PC-9 (cell line): ENCODE measurements around the gene SEC22A. TPM values are rescaled to one million over a fixed set of nuclear protein-coding genes. Genes with fewer than 3 reads are reported as not detected.

Experiments
- BruUV-seq: library from RNA; stranded (reverse); fragments of 400-500 nt; replicated peaks from 2 replicates; lab custom pipeline; 2021; lab: Mats Ljungman, UMichigan
- CTCF ChIA-PET: fragments of 300-600 bp; sonication (Branson Sonifier 250); formaldehyde crosslinking; loops from one replicate; lab custom pipeline; 2022; ENCODE audit warnings: antibody characterized with exemption; lab: Charles Lee
- POLR2A ChIA-PET: fragments of 300-600 bp; sonication (Branson Sonifier 250); formaldehyde crosslinking; loops from one replicate; lab custom pipeline; 2022; ENCODE audit warnings: antibody characterized with exemption; ENCODE audit not compliant: unreplicated experiment; lab: Charles Lee
- DNase-seq, 2 experiments: peaks; one replicate each; pipeline versions ENCODE4 v3.0.0 to v3.0.0-alpha.2; 2015 to 2022; ENCODE audit warnings: mixed read lengths in 1 of 2
- H2AFZ ChIP-seq: fragments of 200-600 bp; sonication (generic); 2 replicates; pipeline ENCODE4 v1.8.1; 2017; ENCODE audit warnings: antibody characterized with exemption
- H3F3A ChIP-seq: fragments of 200-600 bp; sonication (generic); 2 replicates; pipeline ENCODE4 v1.8.1; 2017; ENCODE audit warnings: antibody characterized with exemption, mild to moderate bottlenecking, low read depth; ENCODE audit not compliant: insufficient read depth
- H3K27ac ChIP-seq: fragments of 200-600 bp; sonication (generic); 2 replicates; pipeline ENCODE4 v1.6.1; 2016; ENCODE audit warnings: mixed run types
- H3K27me3 ChIP-seq: fragments of 200-600 bp; sonication (generic); 2 replicates; pipeline ENCODE4 v1.6.1; 2016; ENCODE audit warnings: low read depth, mixed run types; ENCODE audit not compliant: insufficient read depth
- H3K36me3 ChIP-seq: fragments of 200-600 bp; sonication (generic); 2 replicates; pipeline ENCODE4 v1.6.1; 2016; ENCODE audit warnings: low read depth, mixed run types
- H3K4me1 ChIP-seq: fragments of 200-600 bp; sonication (generic); replicated peaks from 2 replicates; pipeline ENCODE4 v1.6.1; 2016; ENCODE audit warnings: mixed run types; ENCODE audit not compliant: insufficient read depth
- H3K4me2 ChIP-seq: fragments of 200-600 bp; sonication (generic); 2 replicates; pipeline ENCODE4 v1.6.1; 2017; ENCODE audit warnings: mixed run types
- H3K4me3 ChIP-seq: fragments of 200-600 bp; sonication (generic); 2 replicates; pipeline ENCODE4 v1.6.1; 2016; ENCODE audit warnings: mixed run types
- H3K79me2 ChIP-seq: fragments of 200-600 bp; sonication (generic); 2 replicates; pipeline ENCODE4 v1.6.1; 2017; ENCODE audit warnings: low read depth, mixed run types
- H3K9me2 ChIP-seq: fragments of 200-600 bp; sonication (generic); 2 replicates; pipeline ENCODE4 v1.8.1; 2017; ENCODE audit warnings: mild to moderate bottlenecking; ENCODE audit not compliant: insufficient read depth
- H3K9me3 ChIP-seq: fragments of 200-600 bp; sonication (generic); 2 replicates; pipeline ENCODE4 v1.8.1; 2016; ENCODE audit warnings: low read depth; ENCODE audit not compliant: insufficient read depth
- H4K20me1 ChIP-seq: fragments of 200-600 bp; sonication (generic); 2 replicates; pipeline ENCODE4 v1.8.1; 2017; ENCODE audit not compliant: insufficient read depth
- EZH2 ChIP-seq: fragments of 200-600 bp; sonication (generic); IDR thresholded peaks from 2 replicates; pipeline ENCODE4 v1.8.0; 2017; ENCODE audit warnings: antibody characterized with exemption, low read depth
- intact Hi-C: fragments of 100-400 bp; cut with micrococcal nuclease; formaldehyde crosslinking; loops from one replicate; pipeline ENCODE4 v1.10.0; 2022; ENCODE audit not compliant: unreplicated experiment
- total RNA-seq: library from RNA; stranded (reverse); gene quantifications from 2 replicates; pipeline ENCODE4 v1.2.3, GENCODE V29; 2021
- TF ChIP-seq, protein P1 (sequence below): fragments of 200-600 bp; sonication (generic); conservative IDR thresholded peaks from 2 replicates; pipeline ENCODE4 v1.6.1; 2017; ENCODE audit warnings: mixed run types, antibody characterized with exemption, mild to moderate bottlenecking, moderate library complexity

SEC22A gene
- total RNA-seq, 1 experiment from 2014 or later = 20.2 TPM

DNA sequence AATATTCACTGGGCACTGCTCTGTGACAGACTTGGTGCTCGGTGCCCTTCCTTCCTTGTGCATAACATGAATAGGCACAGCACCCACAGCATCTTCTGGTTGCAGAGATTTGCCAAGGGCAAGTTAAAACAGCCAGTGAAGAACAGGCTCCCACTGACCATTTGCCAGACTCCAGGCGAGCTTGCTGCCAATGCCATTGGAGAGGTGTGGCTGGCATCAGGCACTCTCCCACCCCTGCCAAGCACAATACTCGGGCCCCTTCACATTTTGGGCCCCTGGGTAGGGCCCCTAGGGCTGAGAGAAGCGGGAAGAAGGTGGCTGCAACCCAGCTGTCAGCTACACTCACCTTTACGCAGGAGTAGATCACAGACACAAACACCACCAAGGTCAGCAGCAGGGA, 112.1 kb downstream of the SEC22A start:
- no peaks in the 10 kb centered on the region for H3K9me3 ChIP-seq
- H2AFZ ChIP-seq = no peak overlapping the region
- no peak overlapping the region for H3K4me2 ChIP-seq
- H3F3A ChIP-seq = no peaks in the 10 kb centered on the region
- H3K36me3 ChIP-seq = no peaks in the 10 kb centered on the region
- H3K9me2 ChIP-seq = no peaks in the 10 kb centered on the region
- no peak for DNase-seq
- BruUV-seq = no TSS peak
- no peaks in the 10 kb centered on the region for H3K4me1 ChIP-seq
- H3K4me3 ChIP-seq = no peak overlapping the region
- no peaks in the 10 kb centered on the region for H3K79me2 ChIP-seq
- H3K27ac ChIP-seq = no peak overlapping the region
- TF ChIP-seq EZH2 = no peak
- TF ChIP-seq, protein P1, sequence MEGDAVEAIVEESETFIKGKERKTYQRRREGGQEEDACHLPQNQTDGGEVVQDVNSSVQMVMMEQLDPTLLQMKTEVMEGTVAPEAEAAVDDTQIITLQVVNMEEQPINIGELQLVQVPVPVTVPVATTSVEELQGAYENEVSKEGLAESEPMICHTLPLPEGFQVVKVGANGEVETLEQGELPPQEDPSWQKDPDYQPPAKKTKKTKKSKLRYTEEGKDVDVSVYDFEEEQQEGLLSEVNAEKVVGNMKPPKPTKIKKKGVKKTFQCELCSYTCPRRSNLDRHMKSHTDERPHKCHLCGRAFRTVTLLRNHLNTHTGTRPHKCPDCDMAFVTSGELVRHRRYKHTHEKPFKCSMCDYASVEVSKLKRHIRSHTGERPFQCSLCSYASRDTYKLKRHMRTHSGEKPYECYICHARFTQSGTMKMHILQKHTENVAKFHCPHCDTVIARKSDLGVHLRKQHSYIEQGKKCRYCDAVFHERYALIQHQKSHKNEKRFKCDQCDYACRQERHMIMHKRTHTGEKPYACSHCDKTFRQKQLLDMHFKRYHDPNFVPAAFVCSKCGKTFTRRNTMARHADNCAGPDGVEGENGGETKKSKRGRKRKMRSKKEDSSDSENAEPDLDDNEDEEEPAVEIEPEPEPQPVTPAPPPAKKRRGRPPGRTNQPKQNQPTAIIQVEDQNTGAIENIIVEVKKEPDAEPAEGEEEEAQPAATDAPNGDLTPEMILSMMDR = no peak
- H4K20me1 ChIP-seq = no peaks in the 10 kb centered on the region
- intact Hi-C loops = no loop called here
- ChIA-PET POLR2A (no interaction called here), CTCF (no interaction called here)
- no peaks in the 10 kb centered on the region for H3K27me3 ChIP-seq

DNA sequence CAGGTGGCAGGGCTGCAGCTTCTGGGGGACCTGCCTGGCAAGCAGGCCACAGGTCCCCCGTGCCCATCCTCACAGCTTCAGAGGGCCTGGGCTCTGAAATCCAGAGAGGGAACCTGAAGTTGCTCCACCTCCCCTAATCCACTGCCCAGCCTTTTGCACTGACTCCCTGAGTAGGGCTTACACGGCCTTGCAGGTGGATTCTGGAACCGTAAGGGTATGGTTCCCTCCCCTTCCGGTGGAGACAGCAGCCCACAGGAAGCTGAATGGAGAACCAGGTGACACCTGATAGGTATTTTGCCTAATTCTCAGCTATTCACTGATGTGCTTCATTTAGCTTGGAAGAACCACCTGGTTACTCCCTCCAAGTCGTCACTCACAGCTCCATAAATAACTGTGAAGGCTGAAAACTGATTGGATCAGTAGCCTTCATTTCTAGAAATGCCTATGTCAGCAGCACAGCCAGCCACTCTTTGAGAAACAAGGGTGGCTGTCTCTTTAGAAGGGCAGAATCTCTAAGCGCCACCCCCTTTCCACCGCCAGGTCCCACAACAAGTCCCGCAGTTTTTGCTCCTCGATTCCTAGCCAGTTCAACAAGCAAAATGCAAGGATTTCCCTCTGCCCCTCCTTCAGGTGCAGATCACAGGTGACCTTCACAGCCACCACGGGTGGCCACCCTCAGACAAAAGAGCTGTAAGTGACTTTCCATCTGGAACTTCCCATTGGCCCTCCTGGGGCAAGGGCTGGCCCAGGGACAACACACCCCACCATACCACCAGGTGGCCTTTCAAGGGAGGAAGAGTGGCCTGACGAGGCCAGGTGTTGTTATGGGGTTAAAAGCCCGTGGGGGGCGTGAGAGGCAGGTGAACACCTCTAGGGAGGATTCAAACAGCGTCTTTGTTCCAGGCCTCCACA, 112.9 kb downstream of the SEC22A start:
- DNase-seq = peak in 1 of 2 experiments; percentile 24

DNA sequence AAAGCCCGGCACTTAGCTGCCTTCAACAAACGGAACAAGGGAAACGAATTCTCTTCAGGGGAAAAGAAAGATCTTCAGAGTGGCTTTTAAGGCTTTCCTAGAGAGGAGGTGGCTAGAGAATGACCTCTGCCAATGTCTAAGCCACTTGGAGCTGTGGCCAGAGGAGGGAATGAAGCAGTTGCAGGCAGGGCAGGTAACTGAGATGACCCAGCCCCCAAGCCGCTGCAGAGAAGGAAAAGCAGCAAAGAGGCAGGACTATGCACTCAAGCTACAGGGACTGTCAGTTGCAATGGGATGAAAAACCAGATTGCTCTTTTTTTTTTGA, 113.5 kb downstream of the SEC22A start:
- CTCF ChIA-PET = no interaction called here
- intact Hi-C loops = no loop called here

More for the DNA sequence above, 112.9 kb downstream of the SEC22A start:
- POLR2A ChIA-PET = no interaction called here
- Histone ChIP-seq H3K4me2 (no peak overlapping the region), H2AFZ (no peak overlapping the region), H3K27me3 (no peaks in the 10 kb centered on the region), H3K9me2 (no peaks in the 10 kb centered on the region), H3K4me3 (no peak overlapping the region), H4K20me1 (no peaks in the 10 kb centered on the region), H3K36me3 (no peaks in the 10 kb centered on the region), H3K79me2 (no peaks in the 10 kb centered on the region), H3K4me1 (no peaks in the 10 kb centered on the region), H3K9me3 (no peaks in the 10 kb centered on the region), H3F3A (no peaks in the 10 kb centered on the region), H3K27ac (no peak overlapping the region)
- intact Hi-C loops = no loop called here
- CTCF ChIA-PET = no interaction called here
- no TSS peak for BruUV-seq
- TF ChIP-seq EZH2 = no peak
- TF ChIP-seq, protein P1 = no peak

More for the DNA sequence above, 113.5 kb downstream of the SEC22A start:
- Histone ChIP-seq H2AFZ (no peak overlapping the region), H3F3A (no peaks in the 10 kb centered on the region), H3K36me3 (no peaks in the 10 kb centered on the region), H3K9me2 (no peaks in the 10 kb centered on the region), H3K4me3 (no peak overlapping the region), H4K20me1 (no peaks in the 10 kb centered on the region), H3K9me3 (no peaks in the 10 kb centered on the region), H3K27ac (no peak overlapping the region), H3K4me2 (no peak overlapping the region), H3K79me2 (no peaks in the 10 kb centered on the region), H3K4me1 (no peaks in the 10 kb centered on the region), H3K27me3 (no peaks in the 10 kb centered on the region)
- no TSS peak for BruUV-seq
- TF ChIP-seq, protein P1 = no peak
- TF ChIP-seq EZH2 = no peak
- DNase-seq = no peak
- POLR2A ChIA-PET = no interaction called here
